ENCODE measurements around the gene ZNF48. TPM values are rescaled to one million over a fixed set of nuclear protein-coding genes. Genes with fewer than 3 reads are reported as not detected.

ZNF48 gene
- total RNA-seq, 1 donor from 2014 or later: 13.4 TPM

DNA sequence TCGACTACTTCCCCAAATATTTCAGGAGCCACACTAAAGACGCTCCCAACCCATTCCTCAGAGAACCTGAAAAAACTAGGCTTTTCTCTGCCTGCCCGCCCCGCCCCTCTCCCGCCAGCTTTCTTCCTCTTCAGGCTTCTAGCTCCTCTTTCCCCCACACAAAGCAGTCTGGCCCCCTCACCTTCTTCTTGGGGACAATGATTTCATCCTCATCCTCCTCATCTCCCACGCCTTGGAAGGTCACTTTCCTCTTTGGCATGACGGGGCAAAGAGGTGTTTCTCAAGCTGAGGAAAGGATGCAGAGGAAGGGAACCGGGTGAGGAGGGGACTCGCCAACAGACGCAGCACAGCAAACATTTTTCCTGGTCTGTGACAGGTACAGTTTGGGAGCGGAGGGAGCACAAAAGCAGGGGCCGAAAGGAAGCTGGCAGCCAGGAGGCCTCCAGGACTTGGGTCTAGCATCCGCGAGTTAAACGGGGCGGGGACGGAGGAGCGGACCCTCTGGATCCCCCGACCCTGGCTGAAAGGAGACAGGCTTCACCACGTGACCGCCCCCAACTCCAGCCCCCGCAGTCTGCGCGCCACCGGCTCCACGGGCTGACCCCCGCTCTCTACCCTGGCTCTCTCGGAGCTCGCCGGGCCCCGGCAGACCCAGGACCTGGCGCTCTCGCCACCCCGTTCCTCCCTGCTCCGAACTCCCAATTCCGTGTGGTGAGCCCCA, 40.6 kb upstream of the ZNF48 start:
- intact Hi-C loops (cut with micrococcal nuclease): loop anchor here (1.0 to 10.0 kb wide), 4 partner anchors 16 to 547 kb away; partner anchors contain the start of genes ALDOA, MAZ, TBC1D10B and ZNF771
- Mint-ChIP-seq H3K27ac (peak overlapping the region; percentile 89), H3K4me1 (ENCODE audit: low read depth) (peaks cover 40% of the 10 kb centered on the region), H3K27me3 (ENCODE audit: low read depth) (no peaks in the 10 kb centered on the region), H3K36me3 (ENCODE audit: low read depth) (peaks cover 74% of the 10 kb centered on the region), H3K9me3 (no peaks in the 10 kb centered on the region), H3K4me3 (ENCODE audit: low read depth) (peak overlapping the region; percentile 93)
- no peak for DNase-seq (ENCODE audit: low spot score)

DNA sequence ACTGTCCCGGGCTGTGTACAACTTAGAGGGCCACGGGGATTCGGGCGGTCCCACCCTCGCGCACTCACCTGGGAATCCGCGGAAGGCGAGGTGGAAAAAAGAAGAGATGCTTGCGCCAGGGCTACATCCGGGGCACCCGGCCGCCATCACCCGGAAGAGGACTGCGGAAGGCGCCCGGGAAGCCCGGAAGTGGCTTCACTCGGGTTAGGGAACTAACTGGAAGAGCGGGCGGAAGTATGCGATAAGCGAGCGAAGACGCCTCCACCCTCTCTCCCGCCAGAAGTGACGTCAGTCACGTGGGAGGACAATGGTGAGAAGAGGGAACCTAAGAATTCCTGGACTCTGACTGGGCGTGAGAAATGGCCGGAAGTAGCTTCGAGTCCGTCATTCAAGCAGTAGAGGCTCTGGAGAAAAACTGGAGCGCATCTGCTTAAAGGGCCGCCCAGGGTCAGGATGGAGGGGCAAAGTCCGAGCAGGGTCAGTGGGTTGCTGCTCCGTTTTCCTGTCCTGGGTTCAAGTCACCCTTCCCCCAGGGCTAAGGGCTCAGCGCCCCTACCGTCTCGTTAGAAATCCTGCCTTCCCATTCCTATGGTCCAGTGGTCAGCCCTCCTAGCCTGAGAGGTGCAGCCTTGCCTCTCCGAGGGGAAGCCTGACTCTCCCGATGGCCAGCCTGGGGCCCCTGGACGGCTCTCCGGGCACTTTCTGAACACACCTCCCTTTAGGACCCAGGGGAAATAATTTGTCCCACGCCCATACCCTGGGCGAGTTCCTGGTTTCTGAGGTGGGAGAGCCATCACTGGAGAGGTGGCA, 39.9 kb upstream of the ZNF48 start, which contains the start of gene CD2BP2:
CD2BP2 (minus strand) TSS at position 165 of the 810 bp plus-strand sequence. CDS start 627 bp downstream, outside the sequence.
- intact Hi-C loops (cut with micrococcal nuclease): loop anchor here (1.0 to 10.0 kb wide), 3 partner anchors 15 to 291 kb away; partner anchors contain the start of genes ALDOA, TBC1D10B and ZNF771
- H3K9me3 Mint-ChIP-seq: no peaks in the 10 kb centered on the region
- peak within 1 kb of the TSS; percentile 93 for H3K4me3 Mint-ChIP-seq (ENCODE audit: low read depth)
- H3K27ac Mint-ChIP-seq: peak within 1 kb of the TSS; percentile 89
- H3K36me3 Mint-ChIP-seq (ENCODE audit: low read depth): peaks cover 71% of the 10 kb centered on the region
- H3K4me1 Mint-ChIP-seq (ENCODE audit: low read depth): peaks cover 37% of the 10 kb centered on the region
- peak; percentile 84 for DNase-seq (ENCODE audit: low spot score)
- no peaks in the 10 kb centered on the region for H3K27me3 Mint-ChIP-seq (ENCODE audit: low read depth)

DNA sequence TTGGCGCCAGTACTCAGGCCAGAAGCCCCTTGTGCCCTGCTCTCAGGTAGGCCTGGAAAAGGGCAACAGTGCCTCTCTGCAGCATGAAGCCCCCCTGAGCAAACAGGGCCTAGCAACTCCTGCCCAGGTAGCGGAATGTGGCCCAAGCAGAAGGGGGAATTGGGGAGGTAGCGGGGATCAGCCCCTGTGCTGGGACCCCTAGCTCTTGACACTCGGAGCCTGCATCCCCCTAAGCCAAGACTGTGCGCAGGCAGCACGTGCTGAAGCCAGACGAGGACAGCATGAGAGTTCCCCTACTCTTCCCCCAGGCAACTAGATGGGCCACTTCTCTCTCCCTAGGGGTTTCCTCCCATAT, 39.3 kb upstream of the ZNF48 start:
- peak overlapping the region; percentile 89 for H3K27ac Mint-ChIP-seq
- H3K4me3 Mint-ChIP-seq (ENCODE audit: low read depth): peak overlapping the region; percentile 93
- peaks cover 31% of the 10 kb centered on the region for H3K4me1 Mint-ChIP-seq (ENCODE audit: low read depth)
- peaks cover 71% of the 10 kb centered on the region for H3K36me3 Mint-ChIP-seq (ENCODE audit: low read depth)
- H3K9me3 Mint-ChIP-seq: no peaks in the 10 kb centered on the region
- no peak for DNase-seq (ENCODE audit: low spot score)
- intact Hi-C loops (cut with micrococcal nuclease): loop anchor here (1.0 to 10.0 kb wide), 3 partner anchors 14 to 291 kb away; partner anchors contain the start of genes ALDOA, TBC1D10B and ZNF771
- H3K27me3 Mint-ChIP-seq (ENCODE audit: low read depth): no peaks in the 10 kb centered on the region

- intact Hi-C loops (cut with micrococcal nuclease): loop anchor here (10.0 kb wide), 2 partner anchors 48 to 292 kb away; partner anchors contain the start of genes ALDOA and ZNF771
- peak overlapping the region; percentile 89 for H3K27ac Mint-ChIP-seq
- DNase-seq (ENCODE audit: low spot score): no peak
- peaks cover 30% of the 10 kb centered on the region for H3K4me1 Mint-ChIP-seq (ENCODE audit: low read depth)
- peak overlapping the region; percentile 93 for H3K4me3 Mint-ChIP-seq (ENCODE audit: low read depth)
- H3K36me3 Mint-ChIP-seq (ENCODE audit: low read depth): peaks cover 70% of the 10 kb centered on the region
- H3K27me3 Mint-ChIP-seq (ENCODE audit: low read depth): no peaks in the 10 kb centered on the region
- H3K9me3 Mint-ChIP-seq: no peaks in the 10 kb centered on the region
Observed at GRCh38 chr16:30356401-30357084, 38.7 kb upstream of the ZNF48 start.

DNA sequence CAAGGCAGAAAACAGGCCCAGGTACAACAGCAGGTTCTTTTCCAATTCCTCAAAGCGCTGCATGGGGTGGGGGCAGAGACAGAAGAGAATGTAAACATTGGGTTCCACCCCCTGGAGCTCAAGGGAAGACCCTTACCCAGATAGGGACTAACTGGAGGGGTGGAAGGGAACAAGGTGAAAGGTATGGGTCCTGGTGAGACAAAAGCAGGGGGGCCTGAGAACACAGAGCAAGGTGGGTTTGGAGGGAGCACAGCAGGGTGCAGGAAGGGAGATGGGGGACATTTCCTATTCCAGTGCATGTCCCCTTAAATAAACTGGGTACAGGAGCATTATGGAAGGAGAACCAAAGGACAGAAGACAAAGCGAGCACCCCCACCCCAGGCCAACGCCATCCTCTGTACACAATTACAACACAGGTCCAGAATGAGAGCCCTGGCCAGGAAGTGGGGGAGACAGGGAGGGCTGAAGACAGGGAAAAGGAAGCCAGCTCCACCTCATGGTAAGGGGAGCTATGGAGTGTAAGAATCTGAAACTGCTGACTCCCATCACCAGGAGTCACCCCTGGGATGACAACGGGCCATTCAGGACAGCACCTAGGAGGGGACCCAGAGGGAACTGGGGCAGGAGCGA, 38.0 kb upstream of the ZNF48 start:
- Mint-ChIP-seq H3K27ac (peak overlapping the region; percentile 62), H3K4me1 (ENCODE audit: low read depth) (peaks cover 26% of the 10 kb centered on the region), H3K36me3 (ENCODE audit: low read depth) (peaks cover 65% of the 10 kb centered on the region), H3K4me3 (ENCODE audit: low read depth) (no peak overlapping the region), H3K27me3 (ENCODE audit: low read depth) (no peaks in the 10 kb centered on the region), H3K9me3 (no peaks in the 10 kb centered on the region)
- DNase-seq (ENCODE audit: low spot score): no peak
- intact Hi-C loops (cut with micrococcal nuclease): loop anchor here (10.0 kb wide), 2 partner anchors 48 to 292 kb away; partner anchors contain the start of genes ALDOA and ZNF771

- Mint-ChIP-seq H3K36me3 (ENCODE audit: low read depth) (peaks cover 64% of the 10 kb centered on the region), H3K9me3 (no peaks in the 10 kb centered on the region), H3K27ac (peak overlapping the region; percentile 26), H3K27me3 (ENCODE audit: low read depth) (no peaks in the 10 kb centered on the region), H3K4me3 (ENCODE audit: low read depth) (peak overlapping the region; percentile 26), H3K4me1 (ENCODE audit: low read depth) (peaks cover 28% of the 10 kb centered on the region)
- DNase-seq (ENCODE audit: low spot score): no peak
- intact Hi-C loops (cut with micrococcal nuclease): loop anchor here (10.0 kb wide), 2 partner anchors 47 to 293 kb away; partner anchors contain the start of genes ALDOA and ZNF771
Observed at GRCh38 chr16:30357715-30358576, 37.3 kb upstream of the ZNF48 start.

- no peak overlapping the region for H3K4me3 Mint-ChIP-seq (ENCODE audit: low read depth)
- H3K4me1 Mint-ChIP-seq (ENCODE audit: low read depth): peaks cover 29% of the 10 kb centered on the region
- no peaks in the 10 kb centered on the region for H3K27me3 Mint-ChIP-seq (ENCODE audit: low read depth)
- peaks cover 65% of the 10 kb centered on the region for H3K36me3 Mint-ChIP-seq (ENCODE audit: low read depth)
- no peak overlapping the region for H3K27ac Mint-ChIP-seq
- no peak for DNase-seq (ENCODE audit: low spot score)
- intact Hi-C loops (cut with micrococcal nuclease): loop anchor here (10.0 kb wide), 2 partner anchors 46 to 294 kb away; partner anchors contain the start of genes ALDOA and ZNF771
- no peaks in the 10 kb centered on the region for H3K9me3 Mint-ChIP-seq
Observed at GRCh38 chr16:30358577-30358936, 36.7 kb upstream of the ZNF48 start.

- no peak overlapping the region for H3K4me3 Mint-ChIP-seq (ENCODE audit: low read depth)
- no peaks in the 10 kb centered on the region for H3K9me3 Mint-ChIP-seq
- H3K36me3 Mint-ChIP-seq (ENCODE audit: low read depth): peaks cover 61% of the 10 kb centered on the region
- no peaks in the 10 kb centered on the region for H3K27me3 Mint-ChIP-seq (ENCODE audit: low read depth)
- DNase-seq (ENCODE audit: low spot score): no peak
- peaks cover 27% of the 10 kb centered on the region for H3K4me1 Mint-ChIP-seq (ENCODE audit: low read depth)
- no peak overlapping the region for H3K27ac Mint-ChIP-seq
- intact Hi-C loops (cut with micrococcal nuclease): loop anchor here (10.0 kb wide), 2 partner anchors 46 to 294 kb away; partner anchors contain the start of genes ALDOA and ZNF771
Observed at GRCh38 chr16:30358990-30359870, 36.0 kb upstream of the ZNF48 start.

DNA sequence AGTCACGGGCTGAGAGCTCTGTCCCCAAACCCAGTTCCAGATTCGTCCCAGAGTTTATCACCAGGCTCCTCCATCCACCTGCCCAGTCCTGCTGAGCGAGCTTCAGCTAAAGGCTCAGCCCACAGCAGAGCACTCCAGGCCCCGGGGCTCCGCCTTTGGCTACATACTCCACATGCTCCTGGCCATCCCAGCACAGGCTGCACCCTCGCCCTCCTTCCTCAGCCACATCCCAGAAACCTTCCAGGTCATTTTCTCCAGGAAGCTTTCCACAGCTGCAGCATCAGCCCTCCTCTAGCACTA, 35.4 kb upstream of the ZNF48 start:
- no peak overlapping the region for H3K27ac Mint-ChIP-seq
- no peak overlapping the region for H3K4me3 Mint-ChIP-seq (ENCODE audit: low read depth)
- intact Hi-C loops (cut with micrococcal nuclease): loop anchor here (10.0 kb wide), 2 partner anchors 45 to 295 kb away; partner anchors contain the start of genes ALDOA and ZNF771
- no peak for DNase-seq (ENCODE audit: low spot score)
- H3K4me1 Mint-ChIP-seq (ENCODE audit: low read depth): peaks cover 27% of the 10 kb centered on the region
- H3K9me3 Mint-ChIP-seq: no peaks in the 10 kb centered on the region
- no peaks in the 10 kb centered on the region for H3K27me3 Mint-ChIP-seq (ENCODE audit: low read depth)
- peaks cover 63% of the 10 kb centered on the region for H3K36me3 Mint-ChIP-seq (ENCODE audit: low read depth)

GRCh38 chr16:30361180-30361579, 34.0 kb upstream of the ZNF48 start:
- no peak overlapping the region for H3K4me3 Mint-ChIP-seq (ENCODE audit: low read depth)
- no peaks in the 10 kb centered on the region for H3K9me3 Mint-ChIP-seq
- peaks cover 73% of the 10 kb centered on the region for H3K36me3 Mint-ChIP-seq (ENCODE audit: low read depth)
- no peak for DNase-seq (ENCODE audit: low spot score)
- H3K4me1 Mint-ChIP-seq (ENCODE audit: low read depth): peaks cover 26% of the 10 kb centered on the region
- intact Hi-C loops (cut with micrococcal nuclease): no loop called here
- no peaks in the 10 kb centered on the region for H3K27me3 Mint-ChIP-seq (ENCODE audit: low read depth)
- H3K27ac Mint-ChIP-seq: no peak overlapping the region

DNA sequence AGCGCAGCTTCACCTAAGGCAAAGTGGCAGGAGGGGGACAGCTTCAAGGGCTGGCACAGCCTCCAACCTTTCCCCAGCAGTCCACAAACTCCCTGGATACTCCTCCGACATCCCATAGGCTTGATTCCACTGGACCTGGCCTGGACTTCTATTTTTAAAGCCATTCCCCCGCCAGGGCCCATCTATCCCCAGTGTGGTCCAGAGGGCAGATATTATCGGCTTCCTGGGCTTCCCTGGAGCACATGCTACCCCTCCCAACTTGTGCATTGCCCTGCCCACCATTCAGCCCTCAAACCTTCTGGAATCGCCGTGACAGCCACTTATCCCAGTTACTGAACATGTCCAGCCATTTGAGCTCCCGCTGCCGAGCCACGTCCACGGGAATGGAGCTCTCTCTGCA, 30.0 kb upstream of the ZNF48 start:
- Mint-ChIP-seq H3K27me3 (ENCODE audit: low read depth) (no peaks in the 10 kb centered on the region), H3K4me3 (ENCODE audit: low read depth) (no peak overlapping the region), H3K9me3 (no peaks in the 10 kb centered on the region), H3K36me3 (ENCODE audit: low read depth) (peaks cover 69% of the 10 kb centered on the region), H3K4me1 (ENCODE audit: low read depth) (peaks cover 41% of the 10 kb centered on the region), H3K27ac (no peak overlapping the region)
- intact Hi-C loops (cut with micrococcal nuclease): no loop called here
- DNase-seq (ENCODE audit: low spot score): no peak

Data from activated T-helper 2 cell treated with anti-CD3 and anti-CD28 coated beads, Interferon-gamma antibody, Interleukin-2, Interleukin-4, amounts not matched to agents 10 μg/mL and 5 μg/mL and 100 μg/mL, durations not matched to agents 14 hours and 24 hours and 36 hours (primary cell).